AG09319 (cell line): ENCODE results near the gene RAD51B.

ENCODE experiments used
- DNase-seq: peaks from one replicate; pipeline ENCODE4 v3.0.0-alpha.2; 2010; ENCODE audit warnings: low read depth; ENCODE audit errors: extremely low read depth
- CTCF ChIP-seq: IDR thresholded peaks from 2 replicates; pipeline ENCODE4 v1.5.1; 2011; ENCODE audit warnings: low read depth, mild to moderate bottlenecking, inconsistent platforms, low read length, moderate library complexity

The RAD51B gene

GRCh38 chr14:68199554-68200151, 380.1 kb downstream of the RAD51B start:
- TF ChIP-seq CTCF: no peak; the same call in 1 of the 2 replicates
- DNase-seq: peak; percentile 44

GRCh38 chr14:68203871-68204270, 384.3 kb downstream of the RAD51B start:
- DNase-seq: no peak
- TF ChIP-seq CTCF: no peak

GRCh38 chr14:68208218-68208617, 388.6 kb downstream of the RAD51B start:
- no peak for TF ChIP-seq CTCF
- DNase-seq: peak; percentile 60

GRCh38 chr14:68208626-68209317, 389.2 kb downstream of the RAD51B start:
- no peak for DNase-seq

GRCh38 chr14:68210729-68211299, 391.2 kb downstream of the RAD51B start:
- peak; percentile 85 for DNase-seq
- TF ChIP-seq CTCF: no peak

More at GRCh38 chr14:68208626-68209317, 389.2 kb downstream of the RAD51B start:
- TF ChIP-seq CTCF: no peak

- TF ChIP-seq CTCF: no peak
- DNase-seq: no peak
Observed at GRCh38 chr14:68211421-68211820, 391.8 kb downstream of the RAD51B start.

GRCh38 chr14:68211886-68212285, 392.3 kb downstream of the RAD51B start:
- TF ChIP-seq CTCF: no peak
- DNase-seq: no peak
